Stimulated activated CD8-positive, alpha-beta memory T cell treated with anti-CD3 and anti-CD28 coated beads, Interleukin-12 subunit alpha, Interleukin-12 subunit beta, amount 100 ng/mL, for 24 hours (primary cell): ENCODE results near the gene MTFMT.
"Not testable (repeated sequence)": the region's sequence is repeated elsewhere in the genome, so short reads cannot be mapped to it uniquely, and the experiment has no call there.

Experiments used
- DNase-seq: peaks from one replicate; pipeline ENCODE4 v3.0.0-alpha.2; 2020; ENCODE audit errors: extremely low read depth

The MTFMT gene

GRCh38 chr15:65038836-65039235 is 9.4 kb upstream of the MTFMT start:
- DNase-seq = no peak

- no peak for DNase-seq
Observed at GRCh38 chr15:65038428-65038827, 9.0 kb upstream of the MTFMT start.

- DNase-seq = no peak
Observed at GRCh38 chr15:65037309-65037708, 7.9 kb upstream of the MTFMT start.

GRCh38 chr15:65034719-65035118 is 5.3 kb upstream of the MTFMT start:
- DNase-seq = no peak

- no peak for DNase-seq
Observed at GRCh38 chr15:65033659-65034269, 4.3 kb upstream of the MTFMT start.

GRCh38 chr15:65032801-65033537 is 3.5 kb upstream of the MTFMT start:
- no peak for DNase-seq

GRCh38 chr15:65029736-65030208 is 333 bp upstream of the MTFMT start:
- no peak for DNase-seq

GRCh38 chr15:65028338-65028737 is 1.1 kb downstream of the MTFMT start:
- no peak for DNase-seq

- DNase-seq = no peak
Observed at GRCh38 chr15:65027593-65027992, 1.8 kb downstream of the MTFMT start.

GRCh38 chr15:65026756-65027155 is 2.7 kb downstream of the MTFMT start:
- no peak for DNase-seq

- DNase-seq = no peak
Observed at GRCh38 chr15:65021488-65021887, 8.0 kb downstream of the MTFMT start.

- no peak for DNase-seq
Observed at GRCh38 chr15:65020419-65020818, 9.0 kb downstream of the MTFMT start.

GRCh38 chr15:65011198-65011597 is 18.2 kb downstream of the MTFMT start:
- not testable (repeated sequence) for DNase-seq

- no peak for DNase-seq
Observed at GRCh38 chr15:65008983-65009382, 20.5 kb downstream of the MTFMT start.

- no peak for DNase-seq
Observed at GRCh38 chr15:65006876-65007275, 22.6 kb downstream of the MTFMT start.

- no peak for DNase-seq
Observed at GRCh38 chr15:65004993-65005392, 24.4 kb downstream of the MTFMT start.

- DNase-seq = no peak
Observed at GRCh38 chr15:64997745-64998375, 31.6 kb downstream of the MTFMT start.

- no peak for DNase-seq
Observed at GRCh38 chr15:64997066-64997465, 32.4 kb downstream of the MTFMT start.

GRCh38 chr15:64993290-64993689 is 36.1 kb downstream of the MTFMT start:
- no peak for DNase-seq

- DNase-seq = no peak
Observed at GRCh38 chr15:64991536-64992135, 37.8 kb downstream of the MTFMT start.

GRCh38 chr15:64990168-64990470 is 39.3 kb downstream of the MTFMT start:
- DNase-seq = no peak

GRCh38 chr15:64989416-64990167 is 39.8 kb downstream of the MTFMT start, which contains the start of gene SPG21:
Gene SPG21, minus strand, starts transcription at chr15:64989914. Its CDS starts 6,345 bp downstream, at chr15:64983569.
- peak; percentile 76 for DNase-seq
